IPS-20b (cell line): Measurements from ENCODE around the gene KCNK1.

ENCODE experiments used
- H3K27ac ChIP-seq: one replicate; pipeline ENCODE4 v1.5.1; 2013; ENCODE audit warnings: low read length
- H3K27me3 ChIP-seq: 2 replicates; pipeline ENCODE4 v1.6.1; 2013; ENCODE audit warnings: mild to moderate bottlenecking, low read length, inconsistent platforms; ENCODE audit not compliant: insufficient read depth
- H3K36me3 ChIP-seq: 2 replicates; pipeline ENCODE4 v1.6.1; 2013; ENCODE audit warnings: low read depth, mild to moderate bottlenecking, inconsistent platforms, low read length, moderate library complexity; ENCODE audit not compliant: insufficient read depth
- H3K4me1 ChIP-seq: 2 replicates; pipeline ENCODE4 v1.6.1; 2013; ENCODE audit warnings: mild to moderate bottlenecking, control low read depth, inconsistent platforms, low read length, moderate library complexity; ENCODE audit not compliant: insufficient read depth
- H3K4me3 ChIP-seq: 2 replicates; pipeline ENCODE4 v1.5.1; 2013; ENCODE audit warnings: mild to moderate bottlenecking, low read length, inconsistent platforms
- H3K9ac ChIP-seq: 2 replicates; pipeline ENCODE4 v1.6.1; 2013; ENCODE audit warnings: low read depth, mild to moderate bottlenecking, inconsistent platforms, low read length, moderate library complexity
- H3K9me3 ChIP-seq: 2 replicates; pipeline ENCODE4 v1.6.1; 2013; ENCODE audit warnings: mild to moderate bottlenecking, low read depth, low read length, inconsistent platforms; ENCODE audit not compliant: insufficient read depth

KCNK1 gene

DNA sequence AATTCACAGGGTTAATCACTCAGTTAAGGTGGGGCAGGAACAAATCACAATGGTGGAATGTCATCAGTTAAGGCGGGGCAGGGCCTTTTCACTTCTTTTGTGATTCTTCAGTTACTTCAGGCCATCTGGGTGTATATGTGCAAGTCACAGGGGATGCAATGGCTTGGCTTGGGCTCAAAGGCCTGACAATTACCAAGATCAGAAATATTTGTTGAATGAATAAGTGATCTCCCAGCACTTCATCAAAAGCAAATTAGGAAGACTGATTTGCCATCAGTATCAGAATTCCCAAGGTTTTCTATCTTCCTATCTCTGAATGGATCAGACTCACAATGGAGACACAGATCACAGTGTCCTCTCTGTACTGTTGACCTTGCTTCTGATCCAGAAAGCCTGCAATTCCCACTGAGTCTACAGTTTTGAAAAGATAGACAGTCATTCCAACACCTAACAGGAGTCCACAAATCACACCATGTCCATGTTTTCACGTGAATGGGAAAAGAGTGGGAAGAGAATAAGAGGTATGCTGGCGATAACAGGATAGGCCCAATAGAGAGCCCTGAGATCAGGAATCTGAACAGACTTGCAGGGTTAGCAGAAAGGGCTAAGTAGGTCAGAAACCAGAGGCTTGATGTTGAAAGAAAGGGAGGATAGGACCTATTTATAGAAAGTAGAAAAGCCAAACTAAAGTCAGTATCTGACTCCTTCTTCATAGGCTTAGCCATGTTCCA is 75.3 kb downstream of the KCNK1 start:
- Histone ChIP-seq H3K36me3 (no peaks in the 10 kb centered on the region), H3K27ac (no peak overlapping the region), H3K4me1 (peaks cover 5% of the 10 kb centered on the region; the same call in 1 of the 2 replicates)

DNA sequence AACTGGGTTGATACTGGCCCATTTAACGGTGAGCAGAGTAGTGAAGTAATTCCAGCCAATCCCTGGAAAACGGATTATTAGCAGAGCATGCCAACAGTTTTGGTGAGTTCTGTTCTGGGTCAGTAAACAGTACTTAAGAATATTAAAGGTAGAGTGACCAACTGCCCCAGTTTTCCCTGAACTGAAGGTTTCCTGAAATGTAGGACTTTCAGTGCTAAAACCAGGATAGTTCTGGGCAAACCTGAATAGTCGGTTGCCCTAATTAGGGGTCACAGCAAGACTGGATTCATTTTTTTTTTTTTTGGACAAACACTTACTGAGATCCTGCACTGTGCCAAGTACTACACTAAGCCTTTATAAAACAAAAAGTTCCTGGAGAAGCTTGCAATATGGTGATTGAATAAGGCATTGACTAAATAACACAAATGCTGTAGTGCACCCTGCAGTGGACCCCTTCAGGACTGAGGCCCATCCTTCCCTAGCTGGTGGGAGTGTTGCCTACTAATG is 75.9 kb downstream of the KCNK1 start:
- Histone ChIP-seq H3K4me1 (peaks cover 5% of the 10 kb centered on the region; the same call in 1 of the 2 replicates), H3K9ac (0 out of 2 replicates have a peak overlapping the region, but pooled peaks have one; percentile 24), H3K27ac (no peak overlapping the region), H3K4me3 (no peak overlapping the region), H3K36me3 (no peaks in the 10 kb centered on the region), H3K9me3 (no peaks in the 10 kb centered on the region), H3K27me3 (no peaks in the 10 kb centered on the region)

More for the DNA sequence above, 75.3 kb downstream of the KCNK1 start:
- no peaks in the 10 kb centered on the region for H3K9me3 ChIP-seq
- H3K9ac ChIP-seq = 0 out of 2 replicates have a peak overlapping the region, but pooled peaks have one; percentile 24
- no peaks in the 10 kb centered on the region for H3K27me3 ChIP-seq
- no peak overlapping the region for H3K4me3 ChIP-seq

DNA sequence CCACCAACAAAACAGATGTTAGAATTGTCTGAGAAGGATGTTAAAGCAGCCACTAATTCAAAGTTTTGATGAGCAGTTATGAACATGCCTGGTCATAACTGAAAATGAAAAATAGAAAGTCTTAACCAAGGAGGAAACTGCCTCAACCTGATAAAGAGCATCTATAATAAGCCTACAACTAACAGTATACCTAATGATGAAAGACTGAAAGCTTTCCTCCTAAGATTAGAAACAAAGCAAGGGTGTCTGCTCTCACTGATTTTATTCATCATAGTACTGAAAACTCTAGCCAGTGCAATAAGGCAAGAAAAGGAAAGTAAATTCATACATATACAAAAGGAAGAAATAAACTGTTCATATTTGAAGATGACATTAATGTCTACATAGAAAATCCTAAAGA is 82.0 kb downstream of the KCNK1 start:
- no peak overlapping the region for H3K4me3 ChIP-seq
- H3K4me1 ChIP-seq = no peaks in the 10 kb centered on the region
- no peaks in the 10 kb centered on the region for H3K27me3 ChIP-seq
- H3K9me3 ChIP-seq = 0 out of 2 replicates have a peak, but pooled peaks cover 4% of the 10 kb centered on the region
- no peak overlapping the region for H3K9ac ChIP-seq
- H3K27ac ChIP-seq = no peak overlapping the region
- H3K36me3 ChIP-seq = no peaks in the 10 kb centered on the region

DNA sequence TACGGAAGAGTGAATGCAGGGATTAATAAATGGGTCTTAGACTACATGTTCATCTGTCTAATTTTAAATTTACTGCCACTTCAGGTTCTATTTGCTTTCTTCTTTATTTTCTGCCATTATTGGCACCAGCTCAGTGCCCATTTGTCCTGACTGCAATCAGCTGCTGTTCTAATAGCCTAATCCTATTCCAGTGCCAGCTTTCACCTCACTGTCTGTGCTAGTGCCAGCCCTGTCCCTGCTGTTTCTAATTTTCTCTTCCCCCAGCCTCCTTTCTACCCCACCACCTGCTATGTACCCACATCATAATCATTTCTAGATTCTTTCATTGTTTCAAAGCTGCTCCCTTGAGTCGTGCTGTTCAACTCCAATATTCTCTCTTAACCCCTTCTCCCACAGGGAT is 86.4 kb downstream of the KCNK1 start:
- H3K27me3 ChIP-seq = no peaks in the 10 kb centered on the region
- no peak overlapping the region for H3K9ac ChIP-seq
- no peaks in the 10 kb centered on the region for H3K36me3 ChIP-seq
- H3K9me3 ChIP-seq = 0 out of 2 replicates have a peak, but pooled peaks cover 4% of the 10 kb centered on the region
- H3K4me1 ChIP-seq = no peaks in the 10 kb centered on the region
- no peak overlapping the region for H3K4me3 ChIP-seq
- H3K27ac ChIP-seq = no peak overlapping the region

DNA sequence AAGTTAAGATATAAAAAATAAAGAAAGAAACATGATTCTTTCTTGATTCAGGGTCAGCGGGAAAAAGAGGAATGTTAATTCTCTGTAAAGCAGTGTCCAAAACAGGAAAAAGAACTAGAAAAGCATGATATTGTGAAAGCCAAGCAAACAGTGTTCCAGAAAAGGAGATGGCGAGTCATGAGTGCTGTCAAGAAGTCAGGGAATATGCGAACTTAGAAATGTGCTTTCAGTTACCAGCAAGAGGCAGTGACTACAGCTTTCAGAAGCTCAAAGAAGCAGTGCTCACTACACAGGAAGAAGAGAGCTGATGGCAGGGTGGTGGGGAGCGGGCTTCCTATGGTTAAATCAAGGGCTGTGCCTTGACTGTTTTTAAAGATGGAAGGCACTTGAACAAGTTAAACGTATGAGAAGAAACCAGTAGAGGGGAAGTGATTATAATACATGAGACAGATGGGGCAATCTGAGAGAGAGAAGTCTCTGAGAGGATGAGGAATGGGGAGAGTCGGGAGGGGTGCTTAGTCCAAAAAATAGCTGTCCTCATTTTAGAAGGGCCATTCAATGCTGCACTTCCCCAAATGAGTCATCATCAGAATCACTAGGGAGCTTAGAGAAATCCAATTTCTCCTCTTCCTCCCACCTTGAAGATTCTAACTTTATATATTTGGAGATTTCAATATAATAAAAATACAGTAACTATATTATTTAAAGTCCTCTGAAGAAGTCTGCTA is 90.4 kb downstream of the KCNK1 start:
- no peaks in the 10 kb centered on the region for H3K27me3 ChIP-seq
- no peak overlapping the region for H3K27ac ChIP-seq
- H3K36me3 ChIP-seq = no peaks in the 10 kb centered on the region
- H3K9me3 ChIP-seq = no peaks in the 10 kb centered on the region
- no peak overlapping the region for H3K9ac ChIP-seq
- peaks cover 5% of the 10 kb centered on the region; the same call in 1 of the 2 replicates for H3K4me1 ChIP-seq
- no peak overlapping the region for H3K4me3 ChIP-seq

DNA sequence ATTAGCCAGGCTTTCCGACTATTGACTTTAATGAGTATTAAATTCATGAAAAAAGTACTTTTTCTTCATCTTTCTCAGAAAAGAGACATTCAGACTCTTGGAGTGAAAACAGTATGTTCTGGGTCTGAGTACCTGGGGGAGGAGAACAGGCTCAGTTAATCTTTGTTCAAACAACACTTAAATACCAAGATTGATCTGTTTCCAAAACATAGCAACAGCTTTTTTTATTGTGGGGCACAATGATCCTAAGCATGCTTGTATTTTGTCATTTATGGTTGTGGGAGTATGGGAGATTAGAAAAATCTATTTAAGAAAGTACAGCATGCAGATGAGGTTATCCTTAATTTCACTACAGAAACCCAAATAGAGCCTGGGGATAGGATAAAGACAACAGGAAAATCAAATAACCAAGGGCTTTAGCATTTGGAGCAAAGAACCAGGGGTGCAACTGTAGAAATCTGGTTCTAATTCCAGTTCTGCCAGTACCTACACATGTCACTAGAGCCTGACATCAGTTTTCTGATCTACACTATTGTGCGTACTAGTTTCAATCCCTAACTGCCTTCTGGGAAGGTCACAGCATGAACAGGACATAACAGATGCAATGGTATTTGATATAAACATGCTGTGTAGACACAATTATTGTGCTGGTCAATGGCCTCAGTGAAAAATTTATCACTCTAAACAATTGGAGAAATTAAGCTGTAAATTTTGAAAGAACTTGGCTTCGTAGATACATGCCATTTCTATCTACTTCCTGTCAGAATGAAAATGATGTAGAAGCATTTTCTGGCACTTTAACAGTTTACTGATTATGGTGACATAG is 91.2 kb downstream of the KCNK1 start:
- H3K27ac ChIP-seq = no peak overlapping the region
- H3K4me1 ChIP-seq = peaks cover 5% of the 10 kb centered on the region; the same call in 1 of the 2 replicates
- H3K27me3 ChIP-seq = no peaks in the 10 kb centered on the region

DNA sequence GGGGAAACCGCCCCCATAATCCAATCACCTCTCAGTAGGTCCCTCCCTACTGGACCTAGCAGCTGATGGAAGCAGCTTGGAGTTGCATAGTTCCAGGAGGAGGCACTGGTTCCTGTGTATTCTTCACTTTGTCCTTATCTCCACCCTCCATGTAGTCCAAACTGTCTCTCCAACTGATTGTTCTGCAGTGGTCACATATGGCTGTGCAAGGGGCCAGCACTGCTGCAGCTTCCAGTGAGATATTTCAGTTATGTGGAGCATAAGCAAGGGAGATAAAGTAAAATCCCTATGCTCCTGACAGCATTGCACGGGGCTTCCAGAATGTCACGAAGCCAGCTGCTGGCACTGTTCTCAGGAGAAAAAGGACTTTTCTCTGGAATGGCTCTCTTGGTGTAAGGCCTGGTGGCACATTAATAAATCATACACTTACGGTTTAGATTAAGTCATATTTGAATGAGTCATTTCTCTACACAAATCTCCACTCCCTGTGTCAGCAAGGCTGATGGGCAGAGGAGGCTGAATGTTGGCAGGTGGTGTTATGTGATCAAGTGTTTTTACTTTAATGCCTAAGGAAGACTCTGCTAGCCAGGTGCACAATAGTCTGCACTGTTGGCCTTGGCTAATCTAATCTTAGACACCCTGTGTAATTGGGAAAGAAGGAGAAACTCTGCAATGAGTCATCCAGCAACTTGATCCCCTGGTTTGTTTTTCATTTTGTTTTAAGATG is 93.4 kb downstream of the KCNK1 start:
- Histone ChIP-seq H3K27ac (no peak overlapping the region), H3K9ac (no peak overlapping the region), H3K27me3 (no peaks in the 10 kb centered on the region), H3K4me3 (no peak overlapping the region), H3K36me3 (no peaks in the 10 kb centered on the region), H3K4me1 (peaks cover 5% of the 10 kb centered on the region; the same call in 1 of the 2 replicates), H3K9me3 (peaks cover 4% of the 10 kb centered on the region)

More for the DNA sequence above, 91.2 kb downstream of the KCNK1 start:
- Histone ChIP-seq H3K36me3 (no peaks in the 10 kb centered on the region), H3K9ac (no peak overlapping the region), H3K4me3 (no peak overlapping the region), H3K9me3 (no peaks in the 10 kb centered on the region)

DNA sequence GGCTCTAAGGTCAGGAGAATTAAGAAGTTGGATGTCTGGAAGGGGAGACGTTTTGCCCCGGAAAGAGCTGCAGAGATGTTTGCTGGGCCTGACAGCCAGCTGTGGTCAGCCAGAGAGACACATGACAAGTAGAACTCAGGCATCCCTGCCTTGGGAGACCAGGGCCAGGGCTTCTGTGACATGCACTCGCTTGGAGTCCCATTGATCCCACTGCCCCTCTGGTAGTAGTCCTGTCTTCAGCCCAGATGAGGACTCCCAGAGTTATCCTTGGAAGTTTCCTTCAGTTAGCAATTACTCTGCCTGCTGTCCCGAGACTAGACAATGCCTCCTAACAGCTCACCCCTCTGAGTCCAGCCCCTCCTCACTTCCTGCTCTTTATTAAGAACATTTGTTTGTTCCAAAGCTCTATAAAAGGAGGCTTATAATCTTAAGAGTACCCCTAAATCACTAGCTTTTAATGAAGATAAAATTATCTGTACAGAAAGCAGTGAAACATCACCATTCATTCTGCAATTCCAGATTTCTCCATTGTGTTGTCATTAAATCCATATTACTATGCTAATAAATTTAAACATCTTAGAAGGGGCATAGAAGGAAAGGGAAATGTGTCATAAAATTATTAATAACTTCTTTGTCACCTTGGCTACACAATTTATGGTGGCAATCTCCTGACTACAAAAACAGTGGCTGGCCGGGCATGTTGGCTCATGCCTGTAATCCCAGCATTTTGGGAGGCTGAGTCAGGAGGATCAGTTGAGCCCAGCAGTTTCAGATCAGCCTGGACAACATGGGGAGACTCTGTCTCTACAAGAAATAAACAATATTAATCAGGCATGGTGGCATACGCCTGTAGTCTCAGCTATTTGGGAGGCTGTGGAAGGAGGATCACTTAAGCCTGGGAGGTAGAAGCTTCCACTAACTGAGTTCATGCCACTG is 94.2 kb downstream of the KCNK1 start:
- H3K9me3 ChIP-seq = peaks cover 4% of the 10 kb centered on the region
- no peak overlapping the region for H3K9ac ChIP-seq
- H3K27ac ChIP-seq = no peak overlapping the region
- H3K27me3 ChIP-seq = no peaks in the 10 kb centered on the region
- H3K4me3 ChIP-seq = no peak overlapping the region
- H3K4me1 ChIP-seq = peaks cover 5% of the 10 kb centered on the region; the same call in 1 of the 2 replicates
- H3K36me3 ChIP-seq = no peaks in the 10 kb centered on the region

DNA sequence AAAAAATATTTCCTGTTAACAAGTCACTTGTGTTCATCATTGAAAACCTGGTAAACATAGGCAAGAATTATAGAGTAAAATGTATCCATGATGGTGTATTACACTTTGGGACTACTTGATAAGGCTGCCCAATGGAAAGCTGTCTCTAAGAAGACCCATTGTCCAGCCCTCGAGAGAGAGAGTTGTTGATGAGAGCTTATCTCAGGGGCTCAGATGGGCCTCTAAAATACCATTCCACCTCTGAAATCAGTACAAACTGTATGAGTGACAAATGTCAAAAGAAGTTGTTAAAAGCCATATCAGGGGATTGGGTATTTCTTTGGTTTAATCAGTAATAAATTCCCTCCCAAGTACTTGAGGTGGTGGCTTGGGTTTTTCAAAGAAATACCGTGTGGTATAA is 96.1 kb downstream of the KCNK1 start:
- Histone ChIP-seq H3K4me3 (no peak overlapping the region), H3K27ac (no peak overlapping the region), H3K4me1 (peaks cover 5% of the 10 kb centered on the region; the same call in 1 of the 2 replicates), H3K9ac (no peak overlapping the region), H3K9me3 (peaks cover 4% of the 10 kb centered on the region), H3K36me3 (no peaks in the 10 kb centered on the region), H3K27me3 (no peaks in the 10 kb centered on the region)

DNA sequence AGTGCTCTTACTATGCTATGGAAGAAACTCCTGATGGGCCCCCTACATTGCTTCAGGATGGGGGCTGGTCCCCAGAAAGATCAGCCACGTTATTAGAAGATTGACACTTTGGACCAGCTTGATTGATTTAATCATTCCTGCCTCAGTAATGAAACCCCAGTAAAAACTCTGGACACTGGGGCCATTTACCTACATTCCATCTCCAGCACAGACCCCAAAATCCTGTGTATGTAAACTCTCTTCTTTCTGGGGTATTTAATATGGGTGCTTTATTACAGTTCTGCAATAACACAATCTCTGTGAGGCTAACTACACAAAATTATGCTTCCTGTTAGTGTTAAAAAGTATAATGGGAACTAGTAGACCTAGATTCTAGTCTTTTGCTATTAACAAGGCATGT is 96.6 kb downstream of the KCNK1 start:
- Histone ChIP-seq H3K9me3 (peaks cover 4% of the 10 kb centered on the region), H3K36me3 (no peaks in the 10 kb centered on the region), H3K4me1 (peaks cover 5% of the 10 kb centered on the region; the same call in 1 of the 2 replicates), H3K4me3 (no peak overlapping the region), H3K27me3 (no peaks in the 10 kb centered on the region), H3K27ac (no peak overlapping the region), H3K9ac (no peak overlapping the region)
